ENCODE measurements around the gene TMOD2.

GRCh38 chr15:51756482-51756881 is 5.1 kb downstream of the TMOD2 start:
- TF ChIP-seq POLR2A (IDR thresholded peaks at IDR 0.05; ENCODE audit: extremely low read depth, insufficient read length) (no peak), CTCF (IDR thresholded peaks at IDR 0.05; ENCODE audit: low read depth, low read length) (peak; percentile 11), MAX (IDR thresholded peaks at IDR 0.05; ENCODE audit: low read depth, low read length) (no peak), MYC (IDR thresholded peaks at IDR 0.05; ENCODE audit: low read depth, low read length) (no peak)
